Activated CD4-positive, alpha-beta T cell treated with anti-CD3 and anti-CD28 coated beads, Interleukin-2, amount 50 U/mL, for 1 hour (primary cell): Measurements from ENCODE around the gene RTP5.
"Not testable (repeated sequence)": the region's sequence is repeated elsewhere in the genome, so short reads cannot be mapped to it uniquely, and the experiment has no call there.

Source experiments
- DNase-seq: peaks from one replicate; pipeline ENCODE4 v3.0.0-alpha.2; 2020

The RTP5 gene

GRCh38 chr2:241904011-241904718 lies 34.6 kb downstream of the RTP5 start:
- DNase-seq = no peak

- DNase-seq = no peak
Observed at GRCh38 chr2:241904791-241905710, 35.5 kb downstream of the RTP5 start.

- no peak for DNase-seq
Observed at GRCh38 chr2:241905716-241906377, 36.3 kb downstream of the RTP5 start.

GRCh38 chr2:241906378-241906770 lies 36.8 kb downstream of the RTP5 start:
- DNase-seq = not testable (repeated sequence)

GRCh38 chr2:241906826-241907570 lies 37.5 kb downstream of the RTP5 start:
- DNase-seq = no peak

GRCh38 chr2:241907831-241908230 lies 38.3 kb downstream of the RTP5 start:
- not testable (repeated sequence) for DNase-seq

GRCh38 chr2:241908686-241909420 lies 39.3 kb downstream of the RTP5 start:
- no peak for DNase-seq

- no peak for DNase-seq
Observed at GRCh38 chr2:241909769-241910168, 40.2 kb downstream of the RTP5 start.

- DNase-seq = no peak
Observed at GRCh38 chr2:241910604-241911520, 41.3 kb downstream of the RTP5 start.

GRCh38 chr2:241911551-241911950 lies 42.0 kb downstream of the RTP5 start:
- DNase-seq = no peak

- DNase-seq = no peak
Observed at GRCh38 chr2:241912021-241912555, 42.6 kb downstream of the RTP5 start.

- DNase-seq = no peak
Observed at GRCh38 chr2:241913703-241914102, 44.2 kb downstream of the RTP5 start.

GRCh38 chr2:241914542-241914941 lies 45.0 kb downstream of the RTP5 start:
- DNase-seq = no peak

- not testable (repeated sequence) for DNase-seq
Observed at GRCh38 chr2:241921631-241922030, 52.1 kb downstream of the RTP5 start.

- DNase-seq = no peak
Observed at GRCh38 chr2:241922411-241922810, 52.9 kb downstream of the RTP5 start.

GRCh38 chr2:241922816-241923601 lies 53.5 kb downstream of the RTP5 start:
- DNase-seq = not testable (repeated sequence)
